ENCODE results near the gene PPM1F. TPM values are rescaled to one million over a fixed set of nuclear protein-coding genes. Genes with fewer than 3 reads are reported as not detected.

Gene PPM1F
- total and polyA plus RNA-seq, 10 of the 15 experiments (the other 5 are each of a cell fraction or from before 2014, with no cell fraction given) = 0.55 to 26.3 (median 9.7) TPM

DNA sequence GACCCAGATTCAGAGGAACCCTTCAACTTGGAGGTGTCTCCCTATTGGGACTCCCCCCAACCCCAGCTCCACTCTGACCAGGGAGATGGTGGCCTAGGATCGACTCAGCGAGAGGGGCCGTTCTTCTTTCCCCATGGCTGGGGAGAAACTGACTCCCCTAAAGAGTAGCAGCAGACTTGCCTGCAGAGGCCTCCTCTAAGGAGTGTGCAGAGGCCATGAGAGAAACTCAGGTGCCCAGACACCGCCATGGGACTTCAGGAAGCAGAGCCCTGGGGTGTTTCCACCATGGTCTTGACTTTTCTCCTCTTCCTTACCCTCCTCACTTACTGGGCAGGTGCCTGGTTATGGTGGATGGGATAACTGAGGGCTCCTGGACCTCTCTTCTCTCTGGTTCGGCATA lies 32.6 kb upstream of the PPM1F start (continued):
- TF ChIP-seq, protein P1, sequence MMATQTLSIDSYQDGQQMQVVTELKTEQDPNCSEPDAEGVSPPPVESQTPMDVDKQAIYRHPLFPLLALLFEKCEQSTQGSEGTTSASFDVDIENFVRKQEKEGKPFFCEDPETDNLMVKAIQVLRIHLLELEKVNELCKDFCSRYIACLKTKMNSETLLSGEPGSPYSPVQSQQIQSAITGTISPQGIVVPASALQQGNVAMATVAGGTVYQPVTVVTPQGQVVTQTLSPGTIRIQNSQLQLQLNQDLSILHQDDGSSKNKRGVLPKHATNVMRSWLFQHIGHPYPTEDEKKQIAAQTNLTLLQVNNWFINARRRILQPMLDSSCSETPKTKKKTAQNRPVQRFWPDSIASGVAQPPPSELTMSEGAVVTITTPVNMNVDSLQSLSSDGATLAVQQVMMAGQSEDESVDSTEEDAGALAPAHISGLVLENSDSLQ (IDR thresholded peaks at IDR 0.05) = no peak
- TF ChIP-seq, protein P2, sequence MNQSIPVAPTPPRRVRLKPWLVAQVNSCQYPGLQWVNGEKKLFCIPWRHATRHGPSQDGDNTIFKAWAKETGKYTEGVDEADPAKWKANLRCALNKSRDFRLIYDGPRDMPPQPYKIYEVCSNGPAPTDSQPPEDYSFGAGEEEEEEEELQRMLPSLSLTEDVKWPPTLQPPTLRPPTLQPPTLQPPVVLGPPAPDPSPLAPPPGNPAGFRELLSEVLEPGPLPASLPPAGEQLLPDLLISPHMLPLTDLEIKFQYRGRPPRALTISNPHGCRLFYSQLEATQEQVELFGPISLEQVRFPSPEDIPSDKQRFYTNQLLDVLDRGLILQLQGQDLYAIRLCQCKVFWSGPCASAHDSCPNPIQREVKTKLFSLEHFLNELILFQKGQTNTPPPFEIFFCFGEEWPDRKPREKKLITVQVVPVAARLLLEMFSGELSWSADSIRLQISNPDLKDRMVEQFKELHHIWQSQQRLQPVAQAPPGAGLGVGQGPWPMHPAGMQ (IDR thresholded peaks at IDR 0.05; ENCODE audit: borderline replicate concordance) = no peak
- TF ChIP-seq, protein P3, sequence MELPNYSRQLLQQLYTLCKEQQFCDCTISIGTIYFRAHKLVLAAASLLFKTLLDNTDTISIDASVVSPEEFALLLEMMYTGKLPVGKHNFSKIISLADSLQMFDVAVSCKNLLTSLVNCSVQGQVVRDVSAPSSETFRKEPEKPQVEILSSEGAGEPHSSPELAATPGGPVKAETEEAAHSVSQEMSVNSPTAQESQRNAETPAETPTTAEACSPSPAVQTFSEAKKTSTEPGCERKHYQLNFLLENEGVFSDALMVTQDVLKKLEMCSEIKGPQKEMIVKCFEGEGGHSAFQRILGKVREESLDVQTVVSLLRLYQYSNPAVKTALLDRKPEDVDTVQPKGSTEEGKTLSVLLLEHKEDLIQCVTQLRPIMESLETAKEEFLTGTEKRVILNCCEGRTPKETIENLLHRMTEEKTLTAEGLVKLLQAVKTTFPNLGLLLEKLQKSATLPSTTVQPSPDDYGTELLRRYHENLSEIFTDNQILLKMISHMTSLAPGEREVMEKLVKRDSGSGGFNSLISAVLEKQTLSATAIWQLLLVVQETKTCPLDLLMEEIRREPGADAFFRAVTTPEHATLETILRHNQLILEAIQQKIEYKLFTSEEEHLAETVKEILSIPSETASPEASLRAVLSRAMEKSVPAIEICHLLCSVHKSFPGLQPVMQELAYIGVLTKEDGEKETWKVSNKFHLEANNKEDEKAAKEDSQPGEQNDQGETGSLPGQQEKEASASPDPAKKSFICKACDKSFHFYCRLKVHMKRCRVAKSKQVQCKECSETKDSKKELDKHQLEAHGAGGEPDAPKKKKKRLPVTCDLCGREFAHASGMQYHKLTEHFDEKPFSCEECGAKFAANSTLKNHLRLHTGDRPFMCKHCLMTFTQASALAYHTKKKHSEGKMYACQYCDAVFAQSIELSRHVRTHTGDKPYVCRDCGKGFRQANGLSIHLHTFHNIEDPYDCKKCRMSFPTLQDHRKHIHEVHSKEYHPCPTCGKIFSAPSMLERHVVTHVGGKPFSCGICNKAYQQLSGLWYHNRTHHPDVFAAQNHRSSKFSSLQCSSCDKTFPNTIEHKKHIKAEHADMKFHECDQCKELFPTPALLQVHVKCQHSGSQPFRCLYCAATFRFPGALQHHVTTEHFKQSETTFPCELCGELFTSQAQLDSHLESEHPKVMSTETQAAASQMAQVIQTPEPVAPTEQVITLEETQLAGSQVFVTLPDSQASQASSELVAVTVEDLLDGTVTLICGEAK (IDR thresholded peaks at IDR 0.05; ENCODE audit: borderline replicate concordance) = no peak
- TF ChIP-seq SMARCA5 (IDR thresholded peaks at IDR 0.05) (no peak), BCL11A (IDR thresholded peaks at IDR 0.05; ENCODE audit: low read depth, low read length) (no peak), MYB (IDR thresholded peaks at IDR 0.05; ENCODE audit: borderline replicate concordance, low read depth, low read length) (no peak), STAT1 (conservative IDR thresholded peaks at IDR 0.05) (no peak), FOXK2 (IDR thresholded peaks at IDR 0.05) (no peak), SREBF2 (IDR thresholded peaks at IDR 0.05; ENCODE audit: low read length) (no peak)

Data from GM12878 (cell line).